Ovary (tissue), 3 donors: ENCODE measurements around the gene RUNX1.

Experiments used
- CTCF ChIP-seq, 3 donors: fragments of 450-650 bp in 2 of 3; fragments of 200-600 bp in 1 of 3; IDR thresholded peaks; one replicate each; pipeline versions ENCODE4 v1.5.1 to v1.8.0; 2016 to 2022; ENCODE audit warnings: antibody characterized with exemption in 3 of 3, mild to moderate bottlenecking in 1 of 3
- POLR2A ChIP-seq: fragments of 450-650 bp; IDR thresholded peaks from one replicate; pipeline ENCODE4 v1.6.1; 2017; ENCODE audit warnings: antibody characterized with exemption, mild to moderate bottlenecking, moderate library complexity
- donor health status: DM: no; HTN: no; CAD: no.

GRCh38 chr21:34874684-34875513, 174.2 kb downstream of the RUNX1 start:
- TF ChIP-seq CTCF (IDR thresholded peaks at IDR 0.05): no peak
- no peak for TF ChIP-seq POLR2A
